SU-DHL-6 (cell line): ENCODE results near the gene ALK.

Source experiments
- EZH2phosphoT487 ChIP-seq: fragments of 200-600 bp; sonication (generic), shearing (Covaris generic); conservative IDR thresholded peaks from 2 replicates; pipeline ENCODE4 v1.6.1; 2018; ENCODE audit warnings: mild to moderate bottlenecking, antibody characterized with exemption, low read length, moderate library complexity, mixed read lengths
- TF ChIP-seq, protein P1 (sequence below): fragments of 200-600 bp; sonication (generic); IDR thresholded peaks from one replicate; pipeline ENCODE4 v1.5.1; 2017; ENCODE audit warnings: antibody characterized with exemption, mild to moderate bottlenecking, low read length, moderate library complexity; ENCODE audit not compliant: insufficient read depth, poor library complexity, severe bottlenecking

DNA sequence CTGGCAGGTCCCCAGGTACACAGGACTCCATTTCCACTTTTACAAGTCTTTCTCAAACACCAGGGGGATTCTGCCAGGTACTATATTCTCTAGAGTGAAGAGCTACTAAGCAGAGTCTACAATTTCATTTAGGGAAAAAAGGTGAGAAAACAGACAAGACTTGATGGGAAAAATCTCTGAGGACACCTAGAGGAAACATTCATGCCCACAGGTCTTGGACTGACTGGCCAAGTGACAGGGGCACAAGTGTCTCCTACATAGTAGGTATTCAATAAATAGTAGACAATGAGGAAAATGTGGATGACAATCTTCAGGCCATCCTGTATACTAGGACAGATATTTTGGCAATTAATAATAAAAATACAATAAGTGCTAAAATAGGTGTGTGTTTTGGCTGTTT, 577.6 kb downstream of the ALK start:
- TF ChIP-seq, protein P1, sequence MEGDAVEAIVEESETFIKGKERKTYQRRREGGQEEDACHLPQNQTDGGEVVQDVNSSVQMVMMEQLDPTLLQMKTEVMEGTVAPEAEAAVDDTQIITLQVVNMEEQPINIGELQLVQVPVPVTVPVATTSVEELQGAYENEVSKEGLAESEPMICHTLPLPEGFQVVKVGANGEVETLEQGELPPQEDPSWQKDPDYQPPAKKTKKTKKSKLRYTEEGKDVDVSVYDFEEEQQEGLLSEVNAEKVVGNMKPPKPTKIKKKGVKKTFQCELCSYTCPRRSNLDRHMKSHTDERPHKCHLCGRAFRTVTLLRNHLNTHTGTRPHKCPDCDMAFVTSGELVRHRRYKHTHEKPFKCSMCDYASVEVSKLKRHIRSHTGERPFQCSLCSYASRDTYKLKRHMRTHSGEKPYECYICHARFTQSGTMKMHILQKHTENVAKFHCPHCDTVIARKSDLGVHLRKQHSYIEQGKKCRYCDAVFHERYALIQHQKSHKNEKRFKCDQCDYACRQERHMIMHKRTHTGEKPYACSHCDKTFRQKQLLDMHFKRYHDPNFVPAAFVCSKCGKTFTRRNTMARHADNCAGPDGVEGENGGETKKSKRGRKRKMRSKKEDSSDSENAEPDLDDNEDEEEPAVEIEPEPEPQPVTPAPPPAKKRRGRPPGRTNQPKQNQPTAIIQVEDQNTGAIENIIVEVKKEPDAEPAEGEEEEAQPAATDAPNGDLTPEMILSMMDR: no peak
- TF ChIP-seq EZH2phosphoT487: no peak
